Measurements from ENCODE around the gene DYSF.

Gene DYSF

GRCh38 chr2:71466301-71467179, 13.2 kb downstream of the DYSF start:
- TF ChIP-seq POLR2AphosphoS5 (IDR thresholded peaks at IDR 0.05; ENCODE audit: low read depth, low read length) (no peak), TAF1 (IDR thresholded peaks at IDR 0.05; ENCODE audit: borderline replicate concordance, insufficient read depth, low read length) (no peak), REST (IDR thresholded peaks at IDR 0.05; ENCODE audit: insufficient read depth in 1 of 2, low read depth in 2 of 2, low read length in 2 of 2) (no peak), SIN3A (IDR thresholded peaks at IDR 0.05; ENCODE audit: borderline replicate concordance, insufficient read depth, low read length) (no peak), FOXP2 (optimal IDR thresholded peaks at IDR 0.05; ENCODE audit: borderline replicate concordance, extremely low read depth, extremely low read length, insufficient read depth) (no peak)

- TF ChIP-seq SIN3A (IDR thresholded peaks at IDR 0.05; ENCODE audit: borderline replicate concordance, insufficient read depth, low read length) = no peak
- no peak for TF ChIP-seq FOXP2 (optimal IDR thresholded peaks at IDR 0.05; ENCODE audit: borderline replicate concordance, extremely low read depth, extremely low read length, insufficient read depth)
- TF ChIP-seq POLR2AphosphoS5 (IDR thresholded peaks at IDR 0.05; ENCODE audit: low read depth, low read length) = no peak
- no peak for TF ChIP-seq TAF1 (IDR thresholded peaks at IDR 0.05; ENCODE audit: borderline replicate concordance, insufficient read depth, low read length)
- TF ChIP-seq REST (IDR thresholded peaks at IDR 0.05; ENCODE audit: insufficient read depth in 1 of 2, low read depth in 2 of 2, low read length in 2 of 2) = no peak
These were observed 13.9 kb downstream of the DYSF start for GRCh38 chr2:71467180-71467815.

GRCh38 chr2:71468279-71469015, 15.1 kb downstream of the DYSF start:
- no peak for TF ChIP-seq REST (IDR thresholded peaks at IDR 0.05; ENCODE audit: insufficient read depth in 1 of 2, low read depth in 2 of 2, low read length in 2 of 2)
- TF ChIP-seq POLR2AphosphoS5 (IDR thresholded peaks at IDR 0.05; ENCODE audit: low read depth, low read length) = no peak
- no peak for TF ChIP-seq FOXP2 (optimal IDR thresholded peaks at IDR 0.05; ENCODE audit: borderline replicate concordance, extremely low read depth, extremely low read length, insufficient read depth)
- TF ChIP-seq TAF1 (IDR thresholded peaks at IDR 0.05; ENCODE audit: borderline replicate concordance, insufficient read depth, low read length) = no peak

GRCh38 chr2:71469403-71470398, 16.3 kb downstream of the DYSF start:
- TF ChIP-seq TAF1 (IDR thresholded peaks at IDR 0.05; ENCODE audit: borderline replicate concordance, insufficient read depth, low read length) = no peak
- no peak for TF ChIP-seq SIN3A (IDR thresholded peaks at IDR 0.05; ENCODE audit: borderline replicate concordance, insufficient read depth, low read length)
- TF ChIP-seq REST (IDR thresholded peaks at IDR 0.05; ENCODE audit: insufficient read depth in 1 of 2, low read depth in 2 of 2, low read length in 2 of 2) = no peak
- no peak for TF ChIP-seq POLR2AphosphoS5 (IDR thresholded peaks at IDR 0.05; ENCODE audit: low read depth, low read length)
- TF ChIP-seq FOXP2 (optimal IDR thresholded peaks at IDR 0.05; ENCODE audit: borderline replicate concordance, extremely low read depth, extremely low read length, insufficient read depth) = no peak

Data from PFSK-1 (cell line).